Rectal smooth muscle tissue (tissue), 1 donor: Measurements from ENCODE around the gene ARHGAP26.
A peak's percentile ranks its signal among the peaks of the same experiment; 100 is the strongest.

Source experiments
- H3K27ac ChIP-seq: one replicate; pipeline ENCODE4 v1.7.0; 2013; ENCODE audit warnings: low read depth, low read length, inconsistent platforms
- H3K27me3 ChIP-seq: one replicate; pipeline ENCODE4 v1.7.0; 2013; ENCODE audit warnings: low read length; ENCODE audit not compliant: control insufficient read depth, insufficient read depth
- H3K36me3 ChIP-seq: one replicate; pipeline ENCODE4 v1.7.0; 2013; ENCODE audit warnings: low read length; ENCODE audit not compliant: control insufficient read depth, insufficient read depth
- H3K4me1 ChIP-seq: one replicate; pipeline ENCODE4 v1.7.0; 2013; ENCODE audit warnings: low read length; ENCODE audit not compliant: control insufficient read depth, insufficient read depth
- H3K4me3 ChIP-seq: one replicate; pipeline ENCODE4 v1.7.0; 2013; ENCODE audit warnings: low read length
- H3K9ac ChIP-seq: one replicate; pipeline ENCODE4 v1.7.0; 2013; ENCODE audit warnings: low read length

The ARHGAP26 gene

DNA sequence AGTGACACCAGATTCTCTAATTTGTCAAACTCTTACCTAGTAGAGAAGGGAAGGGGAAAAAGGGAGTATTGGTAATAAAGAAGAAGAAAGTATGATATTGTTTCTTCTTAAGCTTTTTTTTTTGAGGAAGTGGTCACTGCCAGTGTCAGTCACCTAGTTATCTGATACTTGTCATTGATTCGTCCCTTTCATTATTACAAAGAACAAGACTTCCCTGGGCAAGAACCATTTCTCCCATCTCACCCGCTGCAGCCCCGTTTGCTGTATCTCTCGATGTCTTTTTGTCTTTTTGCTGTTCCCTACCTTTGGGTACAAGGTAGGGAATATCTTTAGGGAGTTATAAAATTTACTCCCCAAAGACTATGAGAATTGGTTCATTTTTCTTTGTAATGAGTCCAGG lies 249.0 kb downstream of the ARHGAP26 start:
- H3K27me3 ChIP-seq, result no peaks in the 10 kb centered on the region
- H3K4me3 ChIP-seq, result no peak overlapping the region
- peaks cover 12% of the 10 kb centered on the region for H3K4me1 ChIP-seq
- no peaks in the 10 kb centered on the region for H3K36me3 ChIP-seq
- no peak overlapping the region for H3K27ac ChIP-seq
- H3K9ac ChIP-seq, result no peak overlapping the region

DNA sequence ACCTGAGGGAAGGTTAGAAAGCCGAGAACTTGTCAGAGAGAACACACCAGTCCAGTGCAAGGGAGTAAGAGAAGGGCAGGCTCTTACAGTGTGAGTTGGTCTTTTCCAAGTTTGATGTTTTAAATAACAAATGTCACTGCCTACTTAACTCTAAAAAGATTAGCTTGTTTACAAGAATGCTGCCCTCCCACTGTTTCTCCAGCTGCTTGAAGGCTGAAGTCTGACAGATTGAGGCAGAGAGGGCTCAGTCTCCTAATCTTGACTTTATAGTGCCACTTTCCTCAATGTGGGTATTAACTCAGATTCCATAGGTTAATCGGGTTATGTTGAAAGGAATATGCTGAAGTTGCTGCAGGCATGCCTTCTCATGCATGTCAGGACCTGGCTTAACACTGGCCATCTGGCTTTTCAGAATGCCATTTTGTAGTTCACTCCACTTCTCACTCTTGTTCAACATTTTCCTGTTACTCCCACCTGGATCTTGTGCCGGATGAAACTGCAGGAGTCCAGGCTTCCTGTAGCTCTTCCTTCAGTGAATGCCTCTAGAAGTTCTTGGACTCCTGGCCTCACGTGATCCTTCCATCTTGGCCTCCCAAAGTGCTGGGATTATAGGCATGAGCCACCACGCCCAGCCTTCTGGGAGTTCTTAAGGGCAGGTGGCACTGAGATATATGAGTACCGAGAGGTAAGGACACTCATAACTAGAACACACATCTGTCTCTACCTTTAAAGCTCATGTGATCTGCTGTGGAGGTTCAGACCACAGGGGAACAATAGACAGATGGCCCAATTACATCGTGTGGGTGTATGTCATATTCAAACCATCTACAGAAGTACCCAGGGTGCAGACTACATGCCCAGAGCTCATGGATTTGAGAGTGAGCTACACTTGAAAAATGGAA lies 249.7 kb downstream of the ARHGAP26 start:
- peaks cover 13% of the 10 kb centered on the region for H3K4me1 ChIP-seq
- no peak overlapping the region for H3K27ac ChIP-seq

DNA sequence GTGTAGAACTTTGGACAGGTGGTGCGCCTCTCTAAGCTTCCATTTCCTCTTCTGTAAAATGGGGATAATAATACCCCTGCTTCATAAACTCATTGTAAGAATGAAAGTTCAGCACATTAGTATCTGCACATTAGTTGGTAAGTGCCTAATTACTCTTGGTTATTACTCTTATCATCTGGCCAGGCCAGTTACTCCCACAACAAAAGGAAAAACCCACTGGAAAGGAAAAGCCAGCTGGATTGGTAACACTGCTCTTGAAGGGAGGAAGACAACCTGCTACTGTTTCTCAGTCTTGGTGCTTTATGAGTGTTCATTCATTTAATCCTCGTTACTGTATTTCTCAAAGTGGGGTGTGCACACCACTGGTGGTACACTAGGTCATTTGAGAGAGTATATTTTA lies 251.4 kb downstream of the ARHGAP26 start:
- no peaks in the 10 kb centered on the region for H3K36me3 ChIP-seq
- H3K9ac ChIP-seq, result no peak overlapping the region
- H3K27ac ChIP-seq, result no peak overlapping the region
- no peak overlapping the region for H3K4me3 ChIP-seq
- H3K27me3 ChIP-seq, result no peaks in the 10 kb centered on the region
- peaks cover 13% of the 10 kb centered on the region for H3K4me1 ChIP-seq

More for the DNA sequence above, 249.7 kb downstream of the ARHGAP26 start:
- no peaks in the 10 kb centered on the region for H3K36me3 ChIP-seq
- no peak overlapping the region for H3K4me3 ChIP-seq
- H3K27me3 ChIP-seq, result no peaks in the 10 kb centered on the region
- H3K9ac ChIP-seq, result no peak overlapping the region

DNA sequence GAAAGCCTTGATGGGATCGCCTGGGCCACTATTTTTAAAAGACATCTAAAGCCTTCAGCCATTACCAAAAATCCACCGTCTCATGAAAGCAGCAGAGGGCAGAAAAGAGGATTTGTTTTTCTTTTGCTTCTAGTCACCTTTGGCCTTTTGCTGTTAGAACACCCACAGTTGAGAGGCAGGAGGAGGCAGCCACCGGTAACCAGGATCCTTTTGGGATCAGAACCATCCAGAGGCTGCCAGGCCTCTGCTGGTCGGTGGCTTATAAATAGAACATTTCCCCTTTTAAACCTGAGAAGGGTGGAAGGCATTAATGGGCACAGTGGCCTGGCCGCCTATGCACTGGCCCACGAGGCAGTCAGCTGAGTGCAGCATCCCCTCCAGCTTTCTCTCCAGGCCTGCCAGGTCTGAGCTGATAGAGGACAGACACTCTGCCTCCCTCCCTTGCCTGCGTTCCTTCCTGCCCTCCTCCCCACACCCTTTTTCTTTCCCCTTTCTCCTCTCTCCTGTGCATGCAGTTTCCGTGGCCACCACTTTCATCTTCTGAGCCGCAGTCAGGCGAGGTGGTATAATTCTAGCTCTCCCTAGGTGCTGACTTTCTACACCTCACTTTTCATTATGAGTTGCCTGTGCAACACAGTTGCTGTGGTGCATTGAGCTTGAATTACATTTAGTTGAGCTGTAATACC lies 253.4 kb downstream of the ARHGAP26 start:
- no peak overlapping the region for H3K9ac ChIP-seq
- H3K27ac ChIP-seq, result peak overlapping the region; percentile 33
- H3K27me3 ChIP-seq, result no peaks in the 10 kb centered on the region
- no peak overlapping the region for H3K4me3 ChIP-seq
- peaks cover 13% of the 10 kb centered on the region for H3K4me1 ChIP-seq
- no peaks in the 10 kb centered on the region for H3K36me3 ChIP-seq

DNA sequence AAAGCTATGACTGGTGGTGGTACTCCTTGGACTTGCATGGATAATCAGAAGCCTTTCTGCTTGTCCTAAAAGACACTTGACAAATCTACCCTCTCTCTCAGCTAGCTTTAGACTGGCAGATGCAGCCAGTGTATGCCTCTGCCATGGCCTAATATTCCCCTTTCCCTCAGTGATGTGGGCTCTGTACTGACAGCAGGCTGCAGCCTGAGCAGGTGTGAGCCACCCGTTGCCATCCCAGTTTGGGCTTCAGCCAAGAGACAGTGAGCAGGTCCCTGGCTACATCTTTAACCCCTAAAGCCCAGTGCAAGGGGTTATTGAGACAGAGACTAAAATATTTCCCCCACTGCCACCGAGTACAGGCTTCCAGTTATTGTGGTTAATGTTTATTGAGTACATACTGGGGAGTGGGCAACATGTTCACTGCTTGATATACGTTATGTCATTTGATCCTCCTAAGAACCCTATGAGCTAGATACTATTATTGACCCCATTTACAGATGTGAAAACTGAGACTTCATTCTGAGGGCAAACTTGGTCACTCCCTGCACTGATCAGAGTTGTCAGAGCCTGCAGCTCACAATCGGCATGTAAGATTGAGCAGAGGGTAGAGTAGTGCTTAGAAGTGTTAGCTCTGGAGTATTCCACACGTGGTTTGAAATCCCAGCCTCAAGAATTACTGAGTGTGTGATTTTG lies 254.2 kb downstream of the ARHGAP26 start:
- H3K27ac ChIP-seq, result no peak overlapping the region

DNA sequence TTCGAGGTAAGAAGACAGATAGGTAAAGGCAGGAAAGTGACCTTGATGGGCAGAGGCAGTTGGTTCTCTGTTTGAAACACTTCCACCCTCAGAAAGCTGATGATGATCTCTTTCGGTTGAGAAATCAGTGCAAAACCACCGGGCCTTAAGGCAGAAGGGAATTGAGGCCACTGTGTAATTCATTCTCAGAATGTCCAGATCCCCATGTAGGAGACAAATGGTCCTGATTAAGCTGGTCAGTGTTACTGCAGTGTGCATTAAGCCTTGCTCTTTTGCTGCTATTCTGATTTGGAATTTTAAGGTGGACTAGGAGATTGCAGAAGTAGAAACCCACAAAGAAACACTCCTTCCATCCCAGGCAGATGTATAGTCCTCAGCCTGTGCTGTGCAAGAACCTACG lies 255.2 kb downstream of the ARHGAP26 start:
- no peak overlapping the region for H3K4me3 ChIP-seq
- no peak overlapping the region for H3K9ac ChIP-seq
- H3K4me1 ChIP-seq, result peaks cover 13% of the 10 kb centered on the region
- no peaks in the 10 kb centered on the region for H3K27me3 ChIP-seq
- H3K27ac ChIP-seq, result no peak overlapping the region
- no peaks in the 10 kb centered on the region for H3K36me3 ChIP-seq

More for the DNA sequence above, 254.2 kb downstream of the ARHGAP26 start:
- no peak overlapping the region for H3K9ac ChIP-seq
- no peak overlapping the region for H3K4me3 ChIP-seq
- H3K4me1 ChIP-seq, result peaks cover 13% of the 10 kb centered on the region
- H3K36me3 ChIP-seq, result no peaks in the 10 kb centered on the region
- H3K27me3 ChIP-seq, result no peaks in the 10 kb centered on the region

DNA sequence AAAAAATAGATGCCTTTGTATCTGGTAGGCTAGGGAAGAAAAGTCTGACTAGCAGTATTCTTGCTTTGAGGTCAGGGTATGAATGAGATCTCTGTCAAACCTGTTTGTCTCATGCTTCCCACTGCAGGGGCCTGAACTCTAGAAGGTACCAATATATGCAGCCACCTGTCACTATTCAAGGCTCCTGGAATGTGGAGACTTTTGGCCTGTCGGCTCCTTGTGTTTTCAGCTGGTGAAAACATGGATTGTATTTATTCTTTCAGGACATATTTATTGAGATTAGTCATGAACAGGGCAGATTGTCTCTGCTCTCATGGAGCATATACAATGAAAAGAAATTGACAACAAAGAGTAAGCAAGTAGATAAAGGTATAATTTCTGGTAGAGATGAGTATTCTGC lies 255.8 kb downstream of the ARHGAP26 start:
- Histone ChIP-seq H3K36me3 (no peaks in the 10 kb centered on the region), H3K27ac (no peak overlapping the region), H3K4me3 (no peak overlapping the region), H3K4me1 (peaks cover 13% of the 10 kb centered on the region), H3K27me3 (no peaks in the 10 kb centered on the region), H3K9ac (no peak overlapping the region)

DNA sequence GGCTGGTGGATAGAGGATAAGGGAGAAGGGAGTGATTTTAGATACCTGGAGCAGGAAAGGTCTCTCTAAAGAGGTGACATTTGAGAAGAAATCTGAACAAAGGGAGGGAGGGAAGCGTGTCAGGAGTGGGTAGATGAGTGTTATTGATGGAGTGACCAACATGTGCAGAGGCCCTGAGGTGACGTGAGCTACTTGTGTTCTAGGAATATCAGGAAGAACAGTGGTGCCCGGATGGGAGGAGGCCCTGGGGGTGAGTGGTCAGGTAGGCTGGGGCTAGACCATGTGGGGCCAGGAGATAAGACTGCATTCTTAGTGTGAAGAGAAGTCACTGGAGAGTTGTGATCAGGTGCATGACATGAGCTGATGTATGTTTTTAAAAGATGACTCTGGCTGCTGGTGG lies 256.2 kb downstream of the ARHGAP26 start:
- H3K4me3 ChIP-seq, result no peak overlapping the region
- H3K36me3 ChIP-seq, result no peaks in the 10 kb centered on the region
- H3K27me3 ChIP-seq, result no peaks in the 10 kb centered on the region
- H3K27ac ChIP-seq, result no peak overlapping the region
- no peak overlapping the region for H3K9ac ChIP-seq
- peaks cover 13% of the 10 kb centered on the region for H3K4me1 ChIP-seq

DNA sequence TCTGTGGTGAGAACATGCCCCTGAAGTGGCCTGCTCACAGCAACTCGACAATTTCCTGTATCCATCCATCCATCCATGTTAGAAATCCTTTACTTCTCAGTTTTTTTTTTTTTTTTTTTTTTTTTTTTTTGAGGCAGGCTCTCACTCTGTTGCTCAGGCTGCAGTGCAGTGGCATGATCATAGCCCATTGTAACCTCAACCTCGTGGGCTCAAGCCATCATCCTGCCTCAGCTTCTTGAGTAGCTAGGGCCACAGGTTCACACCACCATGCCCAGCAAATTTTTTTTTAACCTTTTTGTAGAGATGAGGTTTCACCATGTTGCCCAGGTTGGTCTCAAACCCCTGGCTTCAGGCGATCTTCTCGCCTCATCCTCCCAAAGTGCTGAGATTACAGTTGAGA lies 259.1 kb downstream of the ARHGAP26 start:
- Histone ChIP-seq H3K27me3 (no peaks in the 10 kb centered on the region), H3K4me3 (no peak overlapping the region), H3K27ac (no peak overlapping the region), H3K4me1 (no peaks in the 10 kb centered on the region), H3K9ac (no peak overlapping the region), H3K36me3 (no peaks in the 10 kb centered on the region)

DNA sequence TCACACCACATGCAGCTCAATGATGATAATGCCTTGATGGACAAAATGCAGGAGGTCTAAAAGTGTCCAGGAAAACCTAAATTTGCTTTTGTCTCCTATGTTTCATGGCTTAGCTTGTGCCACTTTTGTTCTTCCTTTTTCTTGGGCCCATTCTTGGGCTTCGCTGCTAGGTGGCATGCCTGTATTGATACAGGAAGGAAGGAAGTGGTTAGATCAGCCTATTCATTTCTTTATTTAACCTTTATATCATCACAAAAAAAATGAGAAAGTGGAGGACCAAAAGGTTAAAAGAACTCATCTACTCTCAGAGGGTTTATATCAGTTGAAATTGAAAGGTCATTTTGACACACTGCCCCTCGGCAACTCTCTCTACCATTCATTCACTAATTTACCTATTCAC lies 260.2 kb downstream of the ARHGAP26 start:
- no peak overlapping the region for H3K4me3 ChIP-seq
- H3K27ac ChIP-seq, result no peak overlapping the region
- no peak overlapping the region for H3K9ac ChIP-seq
- H3K36me3 ChIP-seq, result no peaks in the 10 kb centered on the region
- no peaks in the 10 kb centered on the region for H3K4me1 ChIP-seq
- H3K27me3 ChIP-seq, result no peaks in the 10 kb centered on the region

DNA sequence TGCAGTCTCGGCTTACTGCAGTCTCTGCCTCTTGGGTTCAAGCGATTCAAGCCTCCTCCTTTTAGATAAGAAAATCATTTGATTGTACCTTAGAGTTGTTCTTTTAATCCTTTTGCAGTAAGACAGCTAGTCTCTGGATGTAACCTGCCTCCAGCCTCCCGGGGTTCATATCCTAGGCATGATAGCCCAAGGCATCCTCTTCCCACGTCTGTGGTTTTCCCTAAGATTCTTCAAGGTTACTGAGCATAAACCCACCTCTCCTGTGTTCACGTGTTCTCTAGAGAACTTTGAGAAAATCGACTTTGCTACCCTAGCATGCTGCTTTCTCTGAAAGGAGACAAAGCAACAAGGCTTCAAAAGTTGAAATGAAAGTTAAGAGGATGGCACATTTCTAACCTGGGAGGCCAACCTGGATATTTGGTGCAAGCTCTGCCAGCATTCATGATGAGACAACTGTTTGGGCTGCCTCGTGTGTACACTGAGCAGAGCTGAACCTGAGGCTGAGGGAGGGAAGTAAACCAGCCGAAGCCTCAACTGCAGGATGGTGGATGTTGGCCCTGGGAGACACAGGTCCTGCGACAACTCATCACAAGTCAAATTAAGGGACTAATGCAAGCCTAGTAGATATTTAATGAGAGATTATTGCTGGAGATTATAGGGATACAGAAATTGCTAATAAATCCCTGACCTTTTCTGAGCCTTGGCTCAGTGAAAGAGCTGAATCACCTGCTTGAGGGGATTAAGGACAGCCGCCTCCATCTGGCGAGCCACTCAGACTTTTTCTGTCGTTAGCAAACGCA lies 261.8 kb downstream of the ARHGAP26 start:
- Histone ChIP-seq H3K4me1 (no peaks in the 10 kb centered on the region), H3K27ac (no peak overlapping the region), H3K36me3 (no peaks in the 10 kb centered on the region), H3K4me3 (no peak overlapping the region), H3K27me3 (no peaks in the 10 kb centered on the region), H3K9ac (no peak overlapping the region)

DNA sequence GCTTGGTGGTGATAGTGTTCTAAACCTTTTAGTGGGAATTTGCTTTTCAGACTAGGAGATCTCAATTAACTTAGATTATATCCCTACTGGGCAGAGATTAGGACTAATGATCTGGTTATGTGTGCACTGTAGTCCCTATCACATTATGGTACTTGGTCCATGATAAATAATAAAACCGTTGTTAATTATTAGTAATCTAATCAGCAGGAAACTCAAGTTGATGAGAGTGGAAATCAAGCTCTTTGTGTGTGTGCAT lies 262.3 kb downstream of the ARHGAP26 start:
- Histone ChIP-seq H3K4me1 (no peaks in the 10 kb centered on the region), H3K9ac (no peak overlapping the region), H3K27ac (no peak overlapping the region), H3K27me3 (no peaks in the 10 kb centered on the region), H3K36me3 (no peaks in the 10 kb centered on the region), H3K4me3 (no peak overlapping the region)
